ENCODE measurements around the gene KIF25. TPM values are rescaled to one million over a fixed set of nuclear protein-coding genes. Genes with fewer than 3 reads are reported as not detected.

Gene KIF25
- total and polyA plus RNA-seq, 9 donors: 0.32 to 1.2 (median 0.74) TPM; not detected in 4

DNA sequence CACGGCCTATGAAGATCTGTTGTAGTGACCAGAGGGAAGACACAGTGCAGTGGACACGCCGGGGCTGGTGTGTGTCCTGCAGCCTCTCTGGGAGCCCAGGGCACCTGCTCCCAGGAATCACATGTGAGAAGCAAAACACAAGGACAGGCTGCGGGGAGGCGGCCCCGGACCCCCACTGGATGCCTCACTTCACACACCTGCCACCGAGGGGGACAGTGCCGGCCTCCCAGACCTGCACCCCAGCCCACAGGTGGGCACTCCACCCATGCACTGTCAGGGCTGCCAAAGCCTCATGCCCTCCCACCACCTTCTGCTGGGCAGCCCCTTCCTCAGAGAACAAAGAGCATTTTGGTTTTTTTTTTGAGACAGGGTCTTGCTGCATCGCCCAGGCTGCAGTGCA, 54.2 kb downstream of the KIF25 start:
- DNase-seq: peak in 1 of 5 donors; percentile 33
- WGBS, 3 donors: 89 to 98% (median 93%) methylated on average over 9 of the region's 9 CpGs

DNA sequence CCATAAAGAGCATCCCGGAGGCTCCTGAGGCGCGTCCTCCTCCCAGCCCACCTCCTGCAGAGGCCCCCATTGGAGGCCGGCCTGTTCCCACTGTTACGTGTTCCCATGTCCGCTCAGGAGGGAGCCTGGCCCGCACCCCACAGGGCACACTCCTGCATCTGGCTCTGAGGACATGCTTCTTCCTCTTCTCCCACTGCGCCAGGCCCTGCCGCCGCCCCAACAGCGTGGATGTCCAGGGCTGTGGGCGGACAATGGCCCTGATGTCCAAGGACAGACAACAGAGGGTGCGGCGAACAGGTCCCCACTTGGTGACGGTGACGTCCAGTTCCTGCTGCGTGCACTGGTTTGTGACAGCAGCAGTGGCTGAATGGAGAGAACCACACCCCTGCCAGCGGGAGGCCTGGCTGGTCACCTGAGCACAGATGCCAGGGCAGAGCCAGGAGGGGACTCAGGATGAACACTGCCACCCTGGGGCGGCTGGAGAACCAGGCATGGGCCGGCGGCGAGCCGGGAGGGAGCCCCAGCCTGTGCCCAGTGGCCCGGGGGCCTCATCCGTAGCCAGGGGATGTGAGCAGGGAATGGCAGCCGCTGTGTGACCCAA, 54.9 kb downstream of the KIF25 start:
- DNase-seq: peak in 1 of 5 donors; percentile 30
- H3K27ac ChIP-seq: no peak overlapping the region
- no peaks in the 10 kb centered on the region for H3K9me3 ChIP-seq
- no peaks in the 10 kb centered on the region for H3K4me1 ChIP-seq (ENCODE audit: insufficient read depth)
- 92 to 97% (median 94%) methylated on average over 26 of the region's 26 CpGs for WGBS, 3 donors
- H3K36me3 ChIP-seq: no peaks in the 10 kb centered on the region
- H3K27me3 ChIP-seq: no peaks in the 10 kb centered on the region
- intact Hi-C loops (cut with DNase I): no loop called here
- TF ChIP-seq, protein P1, sequence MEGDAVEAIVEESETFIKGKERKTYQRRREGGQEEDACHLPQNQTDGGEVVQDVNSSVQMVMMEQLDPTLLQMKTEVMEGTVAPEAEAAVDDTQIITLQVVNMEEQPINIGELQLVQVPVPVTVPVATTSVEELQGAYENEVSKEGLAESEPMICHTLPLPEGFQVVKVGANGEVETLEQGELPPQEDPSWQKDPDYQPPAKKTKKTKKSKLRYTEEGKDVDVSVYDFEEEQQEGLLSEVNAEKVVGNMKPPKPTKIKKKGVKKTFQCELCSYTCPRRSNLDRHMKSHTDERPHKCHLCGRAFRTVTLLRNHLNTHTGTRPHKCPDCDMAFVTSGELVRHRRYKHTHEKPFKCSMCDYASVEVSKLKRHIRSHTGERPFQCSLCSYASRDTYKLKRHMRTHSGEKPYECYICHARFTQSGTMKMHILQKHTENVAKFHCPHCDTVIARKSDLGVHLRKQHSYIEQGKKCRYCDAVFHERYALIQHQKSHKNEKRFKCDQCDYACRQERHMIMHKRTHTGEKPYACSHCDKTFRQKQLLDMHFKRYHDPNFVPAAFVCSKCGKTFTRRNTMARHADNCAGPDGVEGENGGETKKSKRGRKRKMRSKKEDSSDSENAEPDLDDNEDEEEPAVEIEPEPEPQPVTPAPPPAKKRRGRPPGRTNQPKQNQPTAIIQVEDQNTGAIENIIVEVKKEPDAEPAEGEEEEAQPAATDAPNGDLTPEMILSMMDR (IDR thresholded peaks at IDR 0.05): no peak
- TF ChIP-seq POLR2A (IDR thresholded peaks at IDR 0.05) (no peak), EP300 (IDR thresholded peaks at IDR 0.05) (no peak)
- H3K4me3 ChIP-seq: no peak overlapping the region

More for the DNA sequence above, 54.2 kb downstream of the KIF25 start:
- Histone ChIP-seq H3K27ac (no peak overlapping the region), H3K9me3 (no peaks in the 10 kb centered on the region), H3K4me3 (no peak overlapping the region), H3K4me1 (ENCODE audit: insufficient read depth) (no peaks in the 10 kb centered on the region), H3K36me3 (no peaks in the 10 kb centered on the region), H3K27me3 (no peaks in the 10 kb centered on the region)
- intact Hi-C loops (cut with DNase I): no loop called here
- TF ChIP-seq POLR2A (IDR thresholded peaks at IDR 0.05): no peak

DNA sequence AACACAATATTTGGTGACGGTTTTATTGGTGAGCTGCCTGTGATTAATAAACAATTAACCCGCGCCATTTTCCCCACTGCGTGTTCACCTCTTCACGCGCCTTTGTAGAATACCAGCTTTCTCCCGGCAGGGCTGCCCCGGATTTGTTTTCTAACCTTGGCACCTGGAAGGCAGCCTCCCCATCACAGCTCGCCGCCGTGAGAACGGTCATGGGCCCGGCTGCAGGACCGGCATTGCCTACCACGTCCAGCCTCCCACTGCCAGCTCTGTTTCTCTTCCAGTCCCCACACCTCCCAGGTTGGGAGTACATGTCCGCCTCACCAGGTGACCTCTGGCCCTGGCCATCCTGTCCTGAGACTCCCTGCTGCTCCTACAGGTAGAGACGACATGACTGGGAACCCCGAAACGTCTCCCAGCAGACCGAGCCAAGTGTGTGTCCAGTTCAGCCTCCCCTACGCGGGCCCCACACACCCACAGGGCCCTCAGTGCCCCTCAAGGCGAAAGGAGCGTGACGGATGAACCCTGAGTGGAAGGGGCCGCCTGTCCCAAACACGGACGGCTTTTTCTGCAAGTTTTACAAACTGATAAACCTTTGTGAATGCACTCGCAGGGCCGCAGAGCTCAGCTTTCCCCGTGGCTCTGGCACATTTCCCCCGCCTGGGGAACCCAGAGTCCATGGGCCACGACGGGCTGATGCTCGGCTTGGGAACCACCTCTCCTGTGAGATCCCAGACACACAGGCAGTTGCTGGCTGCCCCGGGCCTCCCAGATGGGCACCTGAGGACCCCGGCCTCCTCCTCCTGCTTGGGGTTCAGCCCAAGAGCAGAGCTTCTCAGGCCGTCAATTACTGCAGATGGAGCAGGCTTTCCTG, 55.9 kb downstream of the KIF25 start:
- intact Hi-C loops (cut with DNase I): no loop called here
- Histone ChIP-seq H3K4me1 (ENCODE audit: insufficient read depth) (no peaks in the 10 kb centered on the region), H3K9me3 (no peaks in the 10 kb centered on the region), H3K4me3 (no peak overlapping the region), H3K27ac (no peak overlapping the region), H3K36me3 (no peaks in the 10 kb centered on the region), H3K27me3 (no peaks in the 10 kb centered on the region)
- WGBS, 3 donors: 90 to 91% (median 90%) methylated on average over 37 to 38 of the region's 38 CpGs
- no peak for TF ChIP-seq EP300 (IDR thresholded peaks at IDR 0.05)
- TF ChIP-seq POLR2A (IDR thresholded peaks at IDR 0.05): no peak
- TF ChIP-seq, protein P1 (IDR thresholded peaks at IDR 0.05): no peak
- DNase-seq: peak in 1 of 5 donors; percentile 17

DNA sequence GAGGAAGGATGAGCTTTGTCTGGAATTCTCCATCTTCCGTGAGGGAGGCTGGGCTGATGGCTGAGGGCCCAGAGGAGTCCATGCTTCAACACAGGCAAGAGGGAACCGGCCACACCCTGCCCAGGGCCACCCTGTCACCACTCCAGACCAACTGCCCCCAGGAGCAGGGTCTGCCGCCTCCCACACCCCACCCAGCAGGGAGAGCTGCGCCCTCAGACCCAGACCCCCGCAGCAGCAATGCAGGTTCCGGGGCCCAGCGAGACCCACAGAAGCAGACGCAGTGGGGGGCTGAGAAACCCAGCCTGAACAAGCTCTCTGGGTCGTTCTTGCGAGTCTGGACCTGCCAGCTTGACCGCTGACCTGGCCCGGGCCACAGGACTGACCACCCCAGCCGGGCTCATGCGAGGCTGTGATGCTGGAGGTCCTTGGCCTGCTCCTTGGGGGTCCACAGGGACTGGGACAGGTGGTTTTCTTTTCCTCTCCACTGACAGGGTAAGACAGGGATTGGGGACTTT, 56.5 kb downstream of the KIF25 start:
- TF ChIP-seq POLR2A (IDR thresholded peaks at IDR 0.05): no peak
- TF ChIP-seq, protein P1 (IDR thresholded peaks at IDR 0.05): no peak
- TF ChIP-seq EP300 (IDR thresholded peaks at IDR 0.05): no peak
- H3K36me3 ChIP-seq: no peaks in the 10 kb centered on the region
- H3K27me3 ChIP-seq: no peaks in the 10 kb centered on the region
- H3K9me3 ChIP-seq: no peaks in the 10 kb centered on the region
- peak in 2 of 5 donors; percentile 12 to 30 for DNase-seq
- H3K4me3 ChIP-seq: no peak overlapping the region
- H3K4me1 ChIP-seq (ENCODE audit: insufficient read depth): no peaks in the 10 kb centered on the region
- WGBS, 3 donors: 93 to 95% (median 95%) methylated on average over 14 of the region's 14 CpGs
- intact Hi-C loops (cut with DNase I): no loop called here
- no peak overlapping the region for H3K27ac ChIP-seq

All from ovary (tissue), 9 donors.